DOHH2 (cell line): ENCODE results near the gene MARCHF9.

Experiments
- CTCF ChIP-seq: fragments of 200-600 bp; sonication (generic); IDR thresholded peaks from one replicate; pipeline ENCODE4 v1.5.1; 2014; ENCODE audit warnings: antibody characterized with exemption, mild to moderate bottlenecking, low read depth, low read length; ENCODE audit not compliant: poor library complexity, severe bottlenecking
- EZH2phosphoT487 ChIP-seq: fragments of 200-600 bp; sonication (generic); IDR thresholded peaks from 2 replicates; pipeline ENCODE4 v1.6.1; 2017; ENCODE audit warnings: borderline replicate concordance, mild to moderate bottlenecking, antibody characterized with exemption, low read length, moderate library complexity, mixed read lengths

GRCh38 chr12:57779736-57780135 is 24.8 kb downstream of the MARCHF9 start:
- TF ChIP-seq EZH2phosphoT487: no peak
- TF ChIP-seq CTCF: no peak
